Nephron (organoid): Measurements from ENCODE around the gene CADPS.

Experiments
- H3K27ac Mint-ChIP-seq, 3 experiments: 2 replicates each; pipeline ENCODE4 v1.8.0; 2020; ENCODE audit warnings: mixed read lengths in 3 of 3, mild to moderate bottlenecking in 2 of 3, moderate library complexity in 1 of 3
- H3K27me3 Mint-ChIP-seq: 2 replicates; pipeline ENCODE4 v1.8.0; 2021; ENCODE audit warnings: low read depth, mild to moderate bottlenecking, moderate library complexity, mixed read lengths
- H3K36me3 Mint-ChIP-seq: 2 replicates; pipeline ENCODE4 v1.8.0; 2020; ENCODE audit warnings: low read depth, mixed read lengths
- H3K4me1 Mint-ChIP-seq: 2 replicates; pipeline ENCODE4 v1.8.0; 2020; ENCODE audit warnings: mixed read lengths
- H3K4me3 Mint-ChIP-seq, 3 experiments: 2 replicates each; pipeline ENCODE4 v1.8.0; 2020; ENCODE audit warnings: mild to moderate bottlenecking in 3 of 3, mixed read lengths in 3 of 3, moderate library complexity in 2 of 3
- H3K9me3 Mint-ChIP-seq: 2 replicates; pipeline ENCODE4 v1.8.0; 2020; ENCODE audit warnings: mixed read lengths
- TF ChIP-seq, protein P1 (sequence below), 3 experiments: fragments of 200-600 bp; sonication (generic); IDR thresholded peaks; one replicate each; pipeline ENCODE4 v1.5.0; 2021; ENCODE audit warnings: antibody characterized with exemption in 3 of 3; ENCODE audit not compliant: unreplicated experiment in 3 of 3

The CADPS gene

DNA sequence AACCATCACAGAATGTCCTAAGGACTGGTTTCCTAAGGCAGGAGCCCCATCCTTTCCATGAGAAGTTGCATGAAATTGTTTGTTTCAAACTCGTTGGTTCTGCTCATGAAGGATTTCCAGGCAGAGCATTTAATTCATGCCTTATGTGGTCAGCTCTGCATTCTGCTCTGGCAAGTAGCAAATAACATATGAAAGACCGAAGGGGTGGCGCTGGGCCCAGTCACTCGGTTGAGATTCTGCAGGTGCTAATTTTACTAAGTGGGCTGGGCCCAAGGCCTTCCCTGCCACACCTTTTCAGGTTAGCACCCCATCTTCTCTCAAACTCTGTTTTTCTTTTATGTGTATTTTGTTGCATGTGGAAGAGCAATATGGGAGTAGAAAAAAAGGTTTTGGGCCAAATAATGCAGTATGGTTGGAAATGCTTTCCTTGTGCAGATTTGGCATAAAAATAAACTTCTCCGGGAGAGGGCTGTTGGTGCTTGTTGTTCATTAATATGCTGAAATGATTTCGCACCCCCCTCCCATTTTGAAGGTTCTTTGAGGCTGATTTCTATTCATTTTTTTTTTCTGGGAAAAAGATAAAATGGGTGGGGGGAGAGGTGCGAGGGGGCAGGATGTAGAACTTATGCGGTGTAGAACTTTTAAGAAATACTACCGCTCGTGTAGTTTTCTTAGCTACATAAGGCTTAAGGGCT lies 318.9 kb downstream of the CADPS start:
- Mint-ChIP-seq H3K4me1 (no peaks in the 10 kb centered on the region), H3K9me3 (no peaks in the 10 kb centered on the region), H3K27me3 (peaks cover 15% of the 10 kb centered on the region), H3K27ac (no peak overlapping the region), H3K4me3 (no peak overlapping the region), H3K36me3 (no peaks in the 10 kb centered on the region)
- TF ChIP-seq, protein P1, sequence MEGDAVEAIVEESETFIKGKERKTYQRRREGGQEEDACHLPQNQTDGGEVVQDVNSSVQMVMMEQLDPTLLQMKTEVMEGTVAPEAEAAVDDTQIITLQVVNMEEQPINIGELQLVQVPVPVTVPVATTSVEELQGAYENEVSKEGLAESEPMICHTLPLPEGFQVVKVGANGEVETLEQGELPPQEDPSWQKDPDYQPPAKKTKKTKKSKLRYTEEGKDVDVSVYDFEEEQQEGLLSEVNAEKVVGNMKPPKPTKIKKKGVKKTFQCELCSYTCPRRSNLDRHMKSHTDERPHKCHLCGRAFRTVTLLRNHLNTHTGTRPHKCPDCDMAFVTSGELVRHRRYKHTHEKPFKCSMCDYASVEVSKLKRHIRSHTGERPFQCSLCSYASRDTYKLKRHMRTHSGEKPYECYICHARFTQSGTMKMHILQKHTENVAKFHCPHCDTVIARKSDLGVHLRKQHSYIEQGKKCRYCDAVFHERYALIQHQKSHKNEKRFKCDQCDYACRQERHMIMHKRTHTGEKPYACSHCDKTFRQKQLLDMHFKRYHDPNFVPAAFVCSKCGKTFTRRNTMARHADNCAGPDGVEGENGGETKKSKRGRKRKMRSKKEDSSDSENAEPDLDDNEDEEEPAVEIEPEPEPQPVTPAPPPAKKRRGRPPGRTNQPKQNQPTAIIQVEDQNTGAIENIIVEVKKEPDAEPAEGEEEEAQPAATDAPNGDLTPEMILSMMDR (IDR thresholded peaks at IDR 0.05; ENCODE audit: unreplicated experiment in 3 of 3), result no peak

DNA sequence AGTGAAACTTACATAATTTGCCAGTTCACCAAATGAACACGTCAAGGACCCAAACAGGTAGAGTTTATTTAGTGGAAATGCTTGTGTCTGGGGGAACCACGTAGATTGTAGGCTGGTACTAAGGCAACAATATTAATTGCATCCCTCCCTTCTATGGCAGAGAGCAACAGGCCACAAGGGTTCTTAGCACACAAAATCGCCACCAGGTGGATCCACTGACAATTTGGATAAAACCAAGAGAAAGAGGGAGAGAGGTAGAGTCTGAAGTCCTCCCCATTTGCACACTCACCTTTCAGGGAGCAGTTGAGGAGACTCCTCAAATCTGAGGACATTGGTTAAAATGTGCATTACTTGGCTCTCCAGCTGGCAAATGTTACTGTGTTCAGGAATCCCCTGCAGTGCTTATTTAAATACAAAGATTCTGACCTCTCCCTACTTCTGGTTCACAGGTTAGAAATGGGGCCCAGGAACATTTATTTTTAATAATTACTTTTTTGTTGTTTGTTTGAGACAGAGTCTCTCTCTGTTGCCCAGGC lies 320.9 kb downstream of the CADPS start:
- TF ChIP-seq, protein P1 (IDR thresholded peaks at IDR 0.05; ENCODE audit: unreplicated experiment in 3 of 3), result no peak
- no peaks in the 10 kb centered on the region for H3K4me1 Mint-ChIP-seq

DNA sequence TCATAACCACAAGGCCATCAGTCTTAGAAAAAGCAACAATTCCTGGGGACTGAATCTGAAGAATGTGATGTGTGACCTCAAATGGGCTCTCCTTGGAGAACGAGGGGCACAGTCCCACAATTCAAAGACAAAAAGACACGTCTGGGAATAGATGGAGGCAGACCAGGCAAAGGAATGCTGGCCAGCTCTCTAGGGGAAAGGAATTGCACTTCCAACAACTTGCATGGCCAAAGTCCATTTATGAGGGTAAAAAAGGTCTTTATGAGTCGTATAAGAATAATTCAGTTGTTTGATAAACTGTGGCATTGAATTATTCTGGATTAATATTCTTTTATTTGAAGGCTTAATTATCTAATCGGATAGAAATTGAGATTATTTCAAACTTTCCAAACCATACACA lies 321.4 kb downstream of the CADPS start:
- no peak overlapping the region for H3K27ac Mint-ChIP-seq
- TF ChIP-seq, protein P1 (IDR thresholded peaks at IDR 0.05; ENCODE audit: unreplicated experiment in 3 of 3), result no peak
- H3K4me3 Mint-ChIP-seq, result no peak overlapping the region
- H3K27me3 Mint-ChIP-seq, result peaks cover 21% of the 10 kb centered on the region
- no peaks in the 10 kb centered on the region for H3K9me3 Mint-ChIP-seq
- no peaks in the 10 kb centered on the region for H3K4me1 Mint-ChIP-seq
- H3K36me3 Mint-ChIP-seq, result no peaks in the 10 kb centered on the region

More for the DNA sequence above, 320.9 kb downstream of the CADPS start:
- Mint-ChIP-seq H3K27me3 (peaks cover 21% of the 10 kb centered on the region), H3K36me3 (no peaks in the 10 kb centered on the region), H3K4me3 (no peak overlapping the region), H3K27ac (no peak overlapping the region), H3K9me3 (no peaks in the 10 kb centered on the region)

DNA sequence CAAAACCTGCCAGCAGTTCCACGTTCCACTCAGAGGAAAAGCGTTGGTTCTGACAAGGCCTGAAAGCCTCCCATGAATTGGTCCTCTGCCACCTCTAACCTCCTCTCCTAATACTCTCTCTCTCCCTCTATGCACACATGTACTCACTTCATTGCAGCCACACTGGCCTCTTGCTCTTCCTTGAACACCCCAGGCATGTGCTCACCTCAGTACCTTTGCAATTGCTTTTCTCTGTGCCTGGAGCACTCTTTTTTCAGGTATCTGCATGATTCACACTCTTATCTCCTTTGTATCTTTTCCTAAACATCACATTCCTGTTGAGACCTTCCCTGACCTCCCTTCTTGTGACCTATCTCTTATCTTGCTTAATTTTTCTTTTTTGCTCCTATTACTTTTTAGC lies 323.7 kb downstream of the CADPS start:
- TF ChIP-seq, protein P1 (IDR thresholded peaks at IDR 0.05; ENCODE audit: unreplicated experiment in 3 of 3), result no peak
- no peaks in the 10 kb centered on the region for H3K9me3 Mint-ChIP-seq
- no peaks in the 10 kb centered on the region for H3K36me3 Mint-ChIP-seq
- no peak overlapping the region for H3K27ac Mint-ChIP-seq
- H3K4me3 Mint-ChIP-seq, result no peak overlapping the region
- H3K27me3 Mint-ChIP-seq, result peaks cover 17% of the 10 kb centered on the region
- no peaks in the 10 kb centered on the region for H3K4me1 Mint-ChIP-seq

DNA sequence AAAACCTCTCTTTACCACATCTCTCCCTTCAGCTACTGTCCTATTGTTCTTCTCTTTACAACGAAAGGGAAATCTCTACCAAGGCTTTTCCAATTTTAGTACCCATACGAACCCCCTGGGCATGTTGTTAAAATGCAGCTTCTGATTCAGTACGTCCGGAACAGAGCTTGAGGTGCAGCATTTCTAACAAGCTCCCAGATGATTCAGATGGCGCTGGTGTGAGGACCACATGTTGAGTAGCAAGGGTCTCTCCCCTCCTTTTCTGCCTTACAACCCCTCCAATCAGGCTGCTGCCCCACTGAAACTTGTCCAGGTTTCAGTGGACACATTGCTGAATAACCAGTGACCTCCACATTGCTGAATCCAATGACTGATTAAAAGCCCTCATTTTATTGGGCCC lies 324.8 kb downstream of the CADPS start:
- Mint-ChIP-seq H3K36me3 (no peaks in the 10 kb centered on the region), H3K4me3 (no peak overlapping the region), H3K9me3 (no peaks in the 10 kb centered on the region), H3K27me3 (peaks cover 17% of the 10 kb centered on the region), H3K27ac (no peak overlapping the region), H3K4me1 (no peaks in the 10 kb centered on the region)
- TF ChIP-seq, protein P1 (IDR thresholded peaks at IDR 0.05; ENCODE audit: unreplicated experiment in 3 of 3), result no peak
